ENCODE measurements around the gene SERPINB12. TPM values are rescaled to one million over a fixed set of nuclear protein-coding genes. Genes with fewer than 3 reads are reported as not detected.
A peak's percentile ranks its signal among the peaks of the same experiment; 100 is the strongest.

Gene SERPINB12
- total RNA-seq, 4 donors from 2014 or later: 14.8 to 88.4 (median 79.5) TPM

GRCh38 chr18:63586431-63586830 lies 44.3 kb downstream of the SERPINB12 start:
- 41% methylated on average over 4 of the region's 4 CpGs for WGBS
- TF ChIP-seq EP300 (IDR thresholded peaks at IDR 0.05): no peak
- TF ChIP-seq POLR2A (IDR thresholded peaks at IDR 0.05): no peak
- H3K4me3 ChIP-seq: no peak overlapping the region
- no peak for DNase-seq (ENCODE audit: low spot score in 2 of 2)
- no peaks in the 10 kb centered on the region for H3K36me3 ChIP-seq
- H3K9me3 ChIP-seq: no peaks in the 10 kb centered on the region
- H3K4me1 ChIP-seq: peaks cover 16% of the 10 kb centered on the region
- peak overlapping the region; percentile 52 for H3K27ac ChIP-seq
- H3K27me3 ChIP-seq: no peaks in the 10 kb centered on the region

- Histone ChIP-seq H3K27ac (peak within 1 kb of the TSS; percentile 52), H3K9me3 (no peaks in the 10 kb centered on the region), H3K4me3 (no peak within 1 kb of the TSS), H3K36me3 (no peaks in the 10 kb centered on the region), H3K4me1 (peaks cover 16% of the 10 kb centered on the region), H3K27me3 (no peaks in the 10 kb centered on the region)
- no peak for DNase-seq (ENCODE audit: low spot score in 2 of 2)
- TF ChIP-seq CTCF (IDR thresholded peaks at IDR 0.05) (no peak), POLR2A (IDR thresholded peaks at IDR 0.05) (no peak), EP300 (IDR thresholded peaks at IDR 0.05) (no peak), POLR2AphosphoS5 (IDR thresholded peaks at IDR 0.05) (no peak)
- WGBS: 45% methylated on average over 4 of the region's 4 CpGs
These were observed 44.8 kb downstream of the SERPINB12 start, which contains the start of gene SERPINB13 for GRCh38 chr18:63586966-63587365. Gene SERPINB13 (plus strand): TSS chr18:63587343. CDS start chr18:63588668, 1,325 bp downstream.

- Histone ChIP-seq H3K27me3 (no peaks in the 10 kb centered on the region), H3K4me1 (peaks cover 16% of the 10 kb centered on the region), H3K9me3 (no peaks in the 10 kb centered on the region), H3K36me3 (no peaks in the 10 kb centered on the region), H3K4me3 (no peak overlapping the region), H3K27ac (no peak overlapping the region)
- no peak for DNase-seq (ENCODE audit: low spot score in 2 of 2)
- WGBS: 77% methylated on average over 5 of the region's 5 CpGs
- no peak for TF ChIP-seq EP300 (IDR thresholded peaks at IDR 0.05)
- no peak for TF ChIP-seq CTCF (IDR thresholded peaks at IDR 0.05)
- no peak for TF ChIP-seq POLR2A (IDR thresholded peaks at IDR 0.05)
- TF ChIP-seq POLR2AphosphoS5 (IDR thresholded peaks at IDR 0.05): no peak
These were observed 46.7 kb downstream of the SERPINB12 start for GRCh38 chr18:63588909-63589308.

- TF ChIP-seq POLR2A (IDR thresholded peaks at IDR 0.05): no peak
- no peak for TF ChIP-seq CTCF (IDR thresholded peaks at IDR 0.05)
- no peak for TF ChIP-seq POLR2AphosphoS5 (IDR thresholded peaks at IDR 0.05)
- TF ChIP-seq EP300 (IDR thresholded peaks at IDR 0.05): no peak
- no peak for DNase-seq (ENCODE audit: low spot score in 2 of 2)
- WGBS: 100% methylated on average over 1 of the region's 2 CpGs
- H3K27me3 ChIP-seq: no peaks in the 10 kb centered on the region
- no peak overlapping the region for H3K4me3 ChIP-seq
- H3K4me1 ChIP-seq: peaks cover 8% of the 10 kb centered on the region
- no peaks in the 10 kb centered on the region for H3K9me3 ChIP-seq
- H3K27ac ChIP-seq: no peak overlapping the region
- H3K36me3 ChIP-seq: no peaks in the 10 kb centered on the region
These were observed 48.2 kb downstream of the SERPINB12 start for GRCh38 chr18:63590373-63590772.

- WGBS: 80% methylated on average over 3 of the region's 3 CpGs
- no peak for TF ChIP-seq CTCF (IDR thresholded peaks at IDR 0.05)
- TF ChIP-seq POLR2AphosphoS5 (IDR thresholded peaks at IDR 0.05): no peak
- TF ChIP-seq POLR2A (IDR thresholded peaks at IDR 0.05): no peak
- no peak for TF ChIP-seq EP300 (IDR thresholded peaks at IDR 0.05)
- H3K27ac ChIP-seq: no peak overlapping the region
- no peaks in the 10 kb centered on the region for H3K27me3 ChIP-seq
- no peak for DNase-seq (ENCODE audit: low spot score in 2 of 2)
- no peaks in the 10 kb centered on the region for H3K36me3 ChIP-seq
- peaks cover 8% of the 10 kb centered on the region for H3K4me1 ChIP-seq
- no peaks in the 10 kb centered on the region for H3K9me3 ChIP-seq
- H3K4me3 ChIP-seq: no peak overlapping the region
These were observed 49.0 kb downstream of the SERPINB12 start for GRCh38 chr18:63590966-63591695.
